DOHH2 (cell line): ENCODE data around the gene PRKCE.

Source experiments
- EZH2phosphoT487 ChIP-seq: fragments of 200-600 bp; sonication (generic); IDR thresholded peaks from 2 replicates; pipeline ENCODE4 v1.6.1; 2017; ENCODE audit warnings: borderline replicate concordance, mild to moderate bottlenecking, antibody characterized with exemption, low read length, moderate library complexity, mixed read lengths
- TF ChIP-seq, protein P1 (sequence below): fragments of 200-600 bp; sonication (generic); IDR thresholded peaks from one replicate; pipeline ENCODE4 v1.5.1; 2014; ENCODE audit warnings: antibody characterized with exemption, mild to moderate bottlenecking, low read depth, low read length; ENCODE audit not compliant: poor library complexity, severe bottlenecking

DNA sequence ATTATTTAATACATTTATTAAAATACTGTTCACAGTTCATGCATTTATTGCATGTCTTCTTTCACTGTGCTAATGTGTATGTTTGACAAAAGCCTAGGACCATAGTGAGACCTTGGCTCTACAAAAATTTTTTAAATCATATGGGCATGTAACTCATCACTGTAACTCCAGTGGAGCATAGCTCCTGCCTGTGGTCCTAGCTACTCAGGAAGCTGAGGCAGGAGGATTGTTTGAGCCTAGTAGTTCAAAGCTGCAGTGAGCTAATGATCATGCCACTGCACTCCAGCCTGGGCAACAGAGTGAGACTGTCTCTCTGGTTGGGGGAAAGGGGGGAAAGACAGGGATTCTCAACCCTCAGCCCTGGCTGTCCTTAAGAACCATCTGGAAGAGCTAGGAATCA, 137.8 kb downstream of the PRKCE start:
- TF ChIP-seq EZH2phosphoT487: no peak
- TF ChIP-seq, protein P1, sequence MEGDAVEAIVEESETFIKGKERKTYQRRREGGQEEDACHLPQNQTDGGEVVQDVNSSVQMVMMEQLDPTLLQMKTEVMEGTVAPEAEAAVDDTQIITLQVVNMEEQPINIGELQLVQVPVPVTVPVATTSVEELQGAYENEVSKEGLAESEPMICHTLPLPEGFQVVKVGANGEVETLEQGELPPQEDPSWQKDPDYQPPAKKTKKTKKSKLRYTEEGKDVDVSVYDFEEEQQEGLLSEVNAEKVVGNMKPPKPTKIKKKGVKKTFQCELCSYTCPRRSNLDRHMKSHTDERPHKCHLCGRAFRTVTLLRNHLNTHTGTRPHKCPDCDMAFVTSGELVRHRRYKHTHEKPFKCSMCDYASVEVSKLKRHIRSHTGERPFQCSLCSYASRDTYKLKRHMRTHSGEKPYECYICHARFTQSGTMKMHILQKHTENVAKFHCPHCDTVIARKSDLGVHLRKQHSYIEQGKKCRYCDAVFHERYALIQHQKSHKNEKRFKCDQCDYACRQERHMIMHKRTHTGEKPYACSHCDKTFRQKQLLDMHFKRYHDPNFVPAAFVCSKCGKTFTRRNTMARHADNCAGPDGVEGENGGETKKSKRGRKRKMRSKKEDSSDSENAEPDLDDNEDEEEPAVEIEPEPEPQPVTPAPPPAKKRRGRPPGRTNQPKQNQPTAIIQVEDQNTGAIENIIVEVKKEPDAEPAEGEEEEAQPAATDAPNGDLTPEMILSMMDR: no peak
